Kidney tubule cell (primary cell): Measurements from ENCODE around the gene SETD5.
"Not testable (repeated sequence)": the region's sequence is repeated elsewhere in the genome, so short reads cannot be mapped to it uniquely, and the experiment has no call there.

Source experiments
- DNase-seq: peaks from one replicate; pipeline ENCODE4 v3.0.0-alpha.2; 2018; ENCODE audit warnings: low spot score

The SETD5 gene

DNA sequence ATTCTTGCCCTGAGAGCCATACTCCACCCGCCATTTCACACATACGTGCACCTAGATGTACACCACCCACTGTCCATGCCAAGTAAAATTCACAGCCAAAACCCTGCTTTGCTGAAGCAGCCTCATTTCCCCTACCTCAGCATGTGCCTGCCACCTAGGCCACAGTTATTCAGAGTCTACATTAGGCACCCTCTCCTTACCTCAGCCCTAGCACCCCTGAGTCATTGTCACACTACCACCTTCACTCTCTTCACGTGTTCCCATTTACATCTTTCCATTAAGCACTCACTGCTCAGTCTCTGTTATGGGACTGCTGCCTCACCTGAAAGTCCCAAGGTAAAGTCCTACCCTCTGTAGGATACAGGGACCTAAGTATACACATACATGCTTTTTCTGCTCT lies 70.0 kb downstream of the SETD5 start:
- DNase-seq, result no peak

DNA sequence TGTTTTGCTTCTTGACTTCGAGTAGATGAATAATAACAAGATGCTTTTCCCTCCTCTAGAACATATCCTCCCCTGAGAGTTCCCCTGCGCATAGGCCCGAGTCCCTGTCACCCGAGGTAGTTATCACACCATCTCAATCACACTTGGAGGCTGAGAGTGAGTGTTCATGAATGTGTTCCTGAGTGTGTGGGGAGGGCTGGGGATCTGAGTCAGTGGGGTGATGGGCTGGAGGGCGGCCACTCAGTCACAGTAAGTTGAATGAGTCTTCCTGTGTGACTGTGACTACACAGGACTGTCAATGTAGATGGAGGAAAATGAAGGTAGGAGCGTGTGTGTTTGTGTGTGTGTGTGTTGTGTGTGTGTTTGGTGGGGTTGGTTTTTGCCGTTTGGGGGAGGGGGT lies 71.0 kb downstream of the SETD5 start:
- peak; percentile 42 for DNase-seq

DNA sequence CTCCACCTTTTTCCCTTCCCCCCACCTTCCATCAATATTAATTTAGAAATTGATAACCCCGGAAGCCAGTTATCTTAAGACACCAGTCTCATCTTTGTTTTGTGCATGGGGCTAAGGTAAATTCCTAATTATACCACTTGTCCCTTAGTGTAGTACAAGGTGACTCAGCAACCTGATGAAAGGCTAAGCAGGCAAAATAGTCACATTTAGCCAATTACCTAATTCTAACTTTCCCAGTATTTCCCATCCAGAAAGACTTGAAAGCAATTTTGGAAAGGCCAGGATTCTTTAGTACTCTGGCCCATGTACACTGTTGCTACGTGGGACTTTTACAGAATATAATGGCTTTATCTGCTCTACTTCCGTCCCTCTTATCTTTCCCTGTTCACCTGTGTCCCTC lies 72.6 kb downstream of the SETD5 start:
- no peak for DNase-seq

DNA sequence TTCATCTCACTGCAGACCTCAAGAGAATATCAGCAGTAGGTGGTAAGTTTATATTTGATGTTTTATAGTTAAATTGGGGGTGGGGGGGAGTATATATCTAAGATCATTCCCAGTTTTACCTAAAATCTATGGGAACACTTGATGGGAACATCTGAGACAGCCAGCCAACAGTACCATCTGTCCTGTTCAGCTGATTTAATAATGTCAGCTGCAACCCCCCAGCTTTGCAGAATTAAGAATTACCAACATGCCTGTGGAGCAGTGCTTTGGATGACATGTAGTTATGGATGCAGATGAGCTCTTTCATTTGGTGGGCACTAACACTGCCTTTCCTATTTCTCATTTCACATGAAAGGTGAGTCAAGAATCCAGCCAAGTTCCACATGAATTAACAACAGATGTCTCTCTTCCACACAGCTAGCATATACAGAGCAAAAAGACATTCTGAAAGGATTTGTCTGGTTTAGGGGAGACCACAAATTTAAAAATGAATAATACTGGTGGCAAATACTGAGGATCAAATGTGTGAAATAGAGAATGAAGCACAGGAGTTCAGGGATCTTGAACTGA lies 76.2 kb downstream of the SETD5 start:
- DNase-seq, result no peak

DNA sequence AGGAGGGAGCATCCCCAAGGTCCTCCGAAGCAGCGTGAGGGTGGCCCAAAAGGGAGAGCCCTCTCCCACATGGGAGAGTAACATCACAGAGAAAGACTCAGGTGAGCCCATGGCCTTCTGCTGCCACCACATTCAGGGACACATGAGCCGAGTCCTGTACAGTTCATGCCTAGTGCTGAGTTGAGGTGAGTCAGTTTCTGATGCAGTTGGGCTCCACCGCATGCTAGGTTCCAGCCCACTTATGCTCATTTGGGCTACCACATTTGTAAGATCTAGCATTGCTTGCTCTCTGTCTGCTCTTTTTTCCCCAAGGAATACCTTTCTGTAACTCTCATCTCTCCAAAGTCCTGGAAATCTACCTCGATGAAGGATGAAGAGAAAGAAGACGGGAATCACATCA lies 77.1 kb downstream of the SETD5 start:
- no peak for DNase-seq

DNA sequence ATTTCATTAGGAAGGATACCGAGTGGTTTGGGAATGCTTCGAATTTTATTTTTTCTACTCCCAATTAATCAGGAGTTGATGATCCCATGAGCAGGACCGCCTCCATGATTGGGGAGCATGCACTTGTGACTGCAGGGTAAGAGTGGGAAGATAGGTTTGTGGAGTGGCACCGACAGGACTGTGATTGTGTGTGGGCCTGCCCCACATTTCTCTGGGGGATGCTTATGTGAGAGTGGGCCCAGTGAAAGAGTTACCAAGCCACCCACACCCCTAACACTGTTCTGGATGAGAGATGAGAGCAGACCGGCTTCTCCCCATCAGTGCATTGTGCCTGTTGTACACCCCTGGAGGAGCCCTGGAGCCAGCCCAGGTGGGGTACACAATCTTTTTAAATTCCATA lies 79.5 kb downstream of the SETD5 start:
- DNase-seq, result no peak

DNA sequence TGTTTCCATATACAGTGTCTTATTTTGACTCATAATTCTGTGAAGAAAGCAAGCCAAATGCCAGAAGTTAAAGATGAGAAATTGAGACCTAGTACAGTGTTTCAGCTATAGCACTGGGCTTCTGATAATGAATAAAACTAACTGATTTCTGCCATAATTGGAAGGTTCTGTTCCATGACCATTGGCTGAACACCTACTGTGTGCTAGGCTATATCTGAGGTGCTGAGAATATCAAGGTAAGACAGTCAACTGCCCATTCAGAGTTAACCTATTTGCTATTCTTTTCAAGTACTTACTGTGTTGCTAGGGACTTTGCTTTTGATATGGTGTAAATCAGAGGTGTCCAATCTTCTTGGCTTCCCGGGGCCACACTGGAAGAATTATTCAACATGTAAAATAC lies 82.8 kb downstream of the SETD5 start:
- DNase-seq, result no peak

DNA sequence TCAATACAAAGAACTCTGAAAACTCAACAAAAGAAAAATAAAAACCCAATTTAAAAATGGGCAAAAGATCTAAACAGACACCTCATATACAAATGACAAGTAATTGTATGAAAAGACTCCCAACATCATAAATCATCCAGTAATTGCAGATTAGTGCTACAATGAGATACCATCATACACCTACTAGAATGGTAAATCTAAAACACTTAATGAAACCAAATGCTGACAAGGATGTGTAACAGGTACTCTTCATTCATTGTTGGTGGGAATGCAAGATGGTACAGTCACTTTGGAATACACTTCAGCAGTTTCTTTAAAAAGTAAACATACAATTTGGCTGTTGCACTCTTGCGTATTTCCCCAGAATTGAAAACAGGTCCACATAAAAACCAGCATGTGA lies 87.8 kb downstream of the SETD5 start:
- DNase-seq, result no peak

DNA sequence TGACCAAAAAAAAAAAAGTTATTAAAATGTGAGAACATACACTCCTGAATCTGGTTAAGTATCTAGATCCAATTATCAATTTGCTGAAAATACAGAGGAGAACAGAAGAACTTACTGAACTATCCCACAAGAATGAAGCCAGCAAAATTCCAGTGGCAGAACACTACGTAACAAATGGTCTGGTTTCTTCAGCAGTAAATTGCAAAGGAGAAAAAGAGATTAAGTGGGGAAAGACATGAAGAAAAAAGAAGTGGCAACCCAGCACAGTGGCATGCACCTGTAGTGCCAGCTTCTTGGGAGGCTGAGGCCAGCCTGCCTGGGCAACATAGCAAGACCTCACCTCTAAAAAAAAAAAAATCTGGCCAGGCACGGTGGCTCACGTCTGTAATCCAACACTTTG lies 94.1 kb downstream of the SETD5 start:
- no peak for DNase-seq

DNA sequence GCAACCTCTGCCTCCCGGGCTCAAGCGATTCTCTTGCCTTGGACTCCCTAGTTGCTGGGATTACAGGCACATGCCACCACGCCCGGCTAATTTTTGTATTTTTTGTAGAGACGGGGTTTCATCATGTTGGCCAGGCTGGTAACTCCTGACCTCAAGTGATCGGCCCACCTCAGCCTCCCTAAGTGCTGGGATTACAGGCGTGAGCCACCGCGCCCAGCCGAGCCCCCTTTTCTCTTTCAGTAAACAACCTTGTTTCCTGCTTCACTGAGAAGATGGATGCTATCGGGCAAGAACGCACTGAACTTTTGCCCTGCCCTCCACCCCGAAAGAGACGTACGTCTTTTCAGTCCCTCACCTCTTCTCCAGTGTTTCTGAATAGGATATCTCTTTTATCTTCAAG lies 96.6 kb downstream of the SETD5 start:
- not testable (repeated sequence) for DNase-seq

DNA sequence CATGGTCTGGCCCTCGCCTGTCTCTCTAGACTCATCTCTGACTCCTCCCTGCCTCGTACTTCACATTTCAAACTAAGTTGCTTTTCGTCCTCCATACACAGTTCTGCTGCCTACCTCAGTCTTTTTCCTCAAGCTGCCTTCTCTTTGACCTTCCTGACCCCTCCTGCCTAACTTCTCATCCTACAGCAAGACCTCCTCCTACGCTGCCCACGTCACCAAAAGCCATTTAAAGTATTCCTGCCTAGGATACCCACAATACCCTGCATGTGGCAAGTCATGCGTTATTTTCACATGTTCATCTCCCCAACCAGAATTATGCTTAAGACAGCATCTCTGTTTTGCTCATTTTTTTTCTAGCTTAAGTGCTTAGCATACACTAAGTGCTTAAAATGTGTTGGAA lies 99.5 kb downstream of the SETD5 start:
- DNase-seq, result no peak

DNA sequence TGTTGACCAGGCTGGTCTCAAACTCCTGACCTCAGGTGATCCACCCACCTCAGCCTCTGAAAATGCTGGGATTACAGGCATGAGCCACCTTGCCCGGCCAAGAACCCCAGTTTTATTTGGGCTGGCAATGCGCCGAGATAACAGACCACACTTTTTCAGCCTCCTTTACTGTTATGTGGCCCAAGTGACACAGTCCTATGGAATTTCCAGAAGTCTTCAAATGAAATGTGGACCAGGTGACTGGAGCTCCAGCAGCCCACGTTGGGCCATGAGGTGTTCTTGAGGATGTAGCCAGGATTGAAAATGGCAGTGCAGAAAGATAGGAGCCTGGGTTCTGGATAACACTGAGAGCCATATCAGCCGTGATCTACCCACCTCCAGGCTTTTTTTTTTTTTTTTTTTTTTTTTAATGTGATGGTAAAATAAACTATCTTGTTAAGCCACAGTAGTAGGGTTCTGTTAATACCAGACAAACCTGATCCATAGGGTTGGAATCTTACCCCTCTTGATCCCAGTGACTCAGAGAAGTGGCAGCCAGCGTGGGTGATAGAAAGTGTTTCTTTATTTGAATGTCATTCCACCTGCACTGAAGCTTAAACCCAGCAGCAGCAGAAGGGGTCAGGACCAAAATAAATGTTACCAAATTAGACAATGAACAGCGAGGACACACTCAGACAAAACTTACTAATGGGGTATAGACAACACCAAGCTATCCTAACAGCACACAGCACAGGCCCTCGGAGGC lies 100.6 kb downstream of the SETD5 start:
- DNase-seq, result peak; percentile 87

DNA sequence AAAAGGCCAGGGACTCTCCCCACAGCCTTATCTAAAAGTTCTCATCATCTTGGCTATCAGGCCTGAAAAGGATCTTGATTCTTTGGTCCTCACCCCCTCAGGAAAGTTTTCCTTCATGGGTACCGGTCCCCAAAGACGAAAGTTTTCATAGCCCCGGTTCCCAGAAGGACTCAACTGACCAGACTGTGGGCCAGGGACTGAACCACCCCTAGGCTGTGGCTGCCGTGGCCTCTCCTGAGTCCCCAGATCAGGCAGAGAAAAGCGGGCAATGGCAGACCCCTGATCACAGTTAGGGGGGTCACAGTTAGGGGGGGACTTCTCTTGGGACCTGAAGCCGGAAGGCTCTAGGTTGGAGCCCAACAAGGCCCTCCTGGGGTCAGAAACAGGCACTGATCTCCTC lies 101.4 kb downstream of the SETD5 start:
- DNase-seq, result no peak

DNA sequence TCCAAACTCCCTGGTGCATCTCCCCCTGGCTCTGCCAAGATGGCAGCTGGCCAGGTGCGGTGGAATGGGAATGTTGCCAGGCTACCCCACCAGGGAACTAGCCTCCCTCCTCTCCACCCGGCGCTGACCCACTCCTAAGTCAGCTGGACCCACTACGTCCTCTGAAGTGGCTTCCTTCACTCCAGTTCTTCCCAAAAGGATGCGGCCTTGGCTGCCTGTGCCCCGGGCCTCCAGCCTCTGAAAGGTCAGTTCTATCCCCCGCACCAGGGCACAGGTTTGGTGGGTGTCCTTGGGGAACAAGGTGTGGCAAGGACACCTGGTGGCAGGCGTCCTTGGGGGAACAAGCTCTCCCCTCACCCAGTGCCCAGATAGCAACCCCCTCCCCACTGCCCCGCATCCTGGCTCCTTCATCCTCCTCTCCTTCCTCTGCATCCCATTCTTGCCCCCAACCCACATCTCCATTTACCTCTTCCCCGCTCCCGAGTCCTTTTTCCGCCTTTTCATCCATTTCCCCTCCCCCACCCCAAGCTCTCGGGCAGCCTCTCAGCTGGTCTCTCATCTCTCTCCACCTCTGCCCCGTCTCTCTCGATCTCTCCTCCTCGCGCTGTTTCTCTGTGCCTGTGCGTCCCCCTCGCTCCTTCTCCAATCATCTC lies 102.2 kb downstream of the SETD5 start:
- no peak for DNase-seq

DNA sequence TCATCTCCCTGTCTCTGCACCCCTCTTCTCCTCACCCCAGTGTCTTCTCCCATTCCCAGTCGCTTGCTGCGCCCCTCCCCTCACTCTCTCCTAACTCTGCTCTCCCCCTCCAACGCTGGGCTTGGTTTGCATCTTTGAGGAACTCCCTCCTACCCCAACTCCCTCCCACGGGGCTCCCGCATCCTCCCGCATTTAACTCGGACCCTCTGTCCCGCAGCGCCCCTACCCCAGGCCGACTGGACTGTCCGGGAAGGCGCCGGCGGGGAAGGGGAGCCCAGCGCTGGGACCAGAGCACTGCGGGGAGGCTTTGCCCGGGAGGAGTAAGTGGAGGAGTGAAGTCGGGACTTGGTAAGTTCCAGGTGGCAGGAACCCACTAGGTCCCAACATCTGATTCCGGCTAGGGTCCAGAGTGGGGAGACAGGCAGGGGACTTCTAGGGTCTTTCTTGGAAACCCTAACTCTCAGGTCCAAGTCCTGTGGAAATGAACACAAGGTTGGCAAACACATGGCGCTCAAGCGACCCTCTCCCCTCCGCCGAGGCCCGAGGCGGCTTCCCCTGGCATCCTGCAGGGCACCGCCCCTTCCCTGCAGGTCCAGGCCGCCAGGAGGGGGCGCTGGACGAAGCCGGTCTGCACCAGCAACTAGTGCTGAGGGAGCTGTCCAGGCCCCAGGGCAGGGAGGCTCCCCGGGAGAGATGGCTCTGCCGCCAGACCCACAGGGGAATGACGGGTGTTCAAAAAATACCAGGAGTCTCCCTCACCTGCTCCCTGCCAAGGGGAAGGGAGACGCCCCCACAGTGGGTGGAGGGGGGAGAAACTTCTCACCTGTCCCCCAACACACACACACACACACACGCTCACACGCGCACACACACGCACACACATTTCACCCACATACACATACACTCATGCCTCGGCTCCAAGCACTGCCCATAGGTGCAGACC lies 103.0 kb downstream of the SETD5 start:
- peak; percentile 71 for DNase-seq

DNA sequence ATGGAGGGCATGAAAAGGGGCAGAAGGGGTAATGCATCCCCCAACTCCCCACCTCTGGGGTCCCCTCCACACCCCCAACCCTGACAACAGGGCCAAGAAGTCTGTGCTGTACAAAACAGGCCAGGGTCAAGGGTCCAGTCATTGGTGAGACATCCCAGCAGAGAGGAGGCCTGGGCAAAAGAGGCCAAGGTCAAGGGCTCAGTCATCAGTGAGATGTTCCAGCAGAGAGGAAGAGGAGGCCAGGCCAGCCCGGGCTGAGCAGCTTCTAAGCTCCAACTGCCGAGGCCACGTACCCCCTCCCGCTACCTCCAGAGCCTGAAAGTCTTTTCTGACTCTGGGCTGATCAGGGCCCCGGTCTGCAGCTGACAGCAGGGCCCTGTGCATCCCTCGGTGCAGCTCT lies 103.8 kb downstream of the SETD5 start:
- no peak for DNase-seq

DNA sequence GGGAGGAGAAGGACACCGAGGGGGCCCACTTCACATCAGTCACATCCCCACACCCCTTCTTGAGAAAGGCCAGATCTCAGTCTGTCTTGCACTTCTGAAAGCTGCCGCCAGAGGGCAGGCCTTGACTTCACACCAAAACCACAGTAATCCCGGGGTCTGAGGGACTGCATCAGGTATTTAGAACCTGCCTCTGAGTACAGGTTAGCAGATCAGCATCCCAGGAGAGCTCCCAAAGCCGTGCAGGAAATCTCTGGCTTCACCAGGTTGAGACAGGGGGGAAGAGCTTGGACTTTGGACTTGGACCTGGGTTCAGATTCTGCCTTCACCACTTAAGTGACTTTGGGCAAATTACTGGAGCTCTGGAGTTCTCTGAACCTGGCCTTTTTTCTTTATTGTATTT lies 105.9 kb downstream of the SETD5 start:
- DNase-seq, result peak; percentile 79

DNA sequence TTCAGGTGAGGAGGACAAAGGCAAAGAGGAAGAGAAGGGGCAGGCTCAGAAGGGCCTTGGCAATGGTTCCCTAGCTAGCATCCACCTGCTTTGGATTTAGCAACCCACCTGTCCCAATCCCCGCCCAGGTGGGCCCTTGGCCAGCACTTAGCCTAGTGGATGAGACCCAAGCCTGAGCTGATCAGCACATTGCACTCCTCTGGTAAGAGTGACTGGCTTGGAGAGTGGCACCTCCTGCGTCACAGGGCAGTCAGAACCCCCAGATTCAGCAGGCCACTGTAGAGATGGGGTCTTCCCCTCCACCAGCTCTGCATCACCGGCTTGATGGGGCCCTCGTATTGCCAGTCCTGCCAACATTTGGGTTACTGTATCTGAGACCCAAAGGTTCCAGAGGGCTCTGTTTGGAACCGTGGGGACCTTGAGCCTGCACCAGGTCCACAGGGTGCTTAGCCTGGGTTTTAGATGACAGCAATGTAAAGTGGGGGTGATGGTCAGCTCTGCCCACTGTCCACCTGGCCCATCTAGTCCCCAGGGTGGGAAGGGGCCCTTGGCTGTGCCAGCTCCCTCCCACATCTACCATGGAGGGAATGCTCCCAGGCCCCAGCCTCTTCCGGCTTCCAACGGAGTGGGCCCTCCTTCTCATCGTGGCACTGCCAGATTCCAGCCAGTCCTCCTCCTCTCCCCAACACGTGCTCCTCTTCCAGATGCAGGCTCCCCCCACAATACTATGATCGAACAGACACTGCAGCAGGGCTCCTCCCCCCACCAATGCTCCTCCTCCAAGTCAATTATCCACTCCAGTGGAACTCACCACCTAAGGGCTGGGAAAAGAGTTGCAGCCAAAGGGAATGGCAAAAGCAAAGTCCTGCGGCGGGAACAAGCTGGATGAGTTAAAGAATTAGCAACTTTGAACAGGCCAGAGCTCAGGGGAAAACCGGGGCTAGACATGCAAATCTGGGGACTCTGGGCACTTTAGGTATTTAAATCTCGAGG lies 110.5 kb downstream of the SETD5 start:
- DNase-seq, result no peak

DNA sequence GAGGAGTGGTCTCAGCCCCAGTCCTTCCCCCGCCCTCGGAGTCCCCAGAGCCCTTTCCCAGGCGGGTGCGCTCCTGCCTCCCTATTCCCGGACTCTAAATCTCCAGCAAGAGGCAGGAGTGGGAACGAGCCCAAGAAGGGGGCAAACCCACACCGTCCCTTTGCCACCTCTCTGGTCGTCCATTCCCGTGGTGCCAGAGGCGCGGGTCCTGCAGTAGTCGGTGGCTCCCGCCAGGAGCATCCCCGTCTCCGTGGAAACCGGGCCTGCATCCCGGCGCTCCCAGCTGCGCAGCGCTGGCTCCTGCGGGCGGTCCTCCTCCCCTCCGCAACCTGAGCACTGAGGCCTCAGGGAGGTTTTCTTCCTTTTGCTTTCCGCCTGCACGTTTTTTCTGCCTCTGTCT lies 111.4 kb downstream of the SETD5 start:
- DNase-seq, result no peak

DNA sequence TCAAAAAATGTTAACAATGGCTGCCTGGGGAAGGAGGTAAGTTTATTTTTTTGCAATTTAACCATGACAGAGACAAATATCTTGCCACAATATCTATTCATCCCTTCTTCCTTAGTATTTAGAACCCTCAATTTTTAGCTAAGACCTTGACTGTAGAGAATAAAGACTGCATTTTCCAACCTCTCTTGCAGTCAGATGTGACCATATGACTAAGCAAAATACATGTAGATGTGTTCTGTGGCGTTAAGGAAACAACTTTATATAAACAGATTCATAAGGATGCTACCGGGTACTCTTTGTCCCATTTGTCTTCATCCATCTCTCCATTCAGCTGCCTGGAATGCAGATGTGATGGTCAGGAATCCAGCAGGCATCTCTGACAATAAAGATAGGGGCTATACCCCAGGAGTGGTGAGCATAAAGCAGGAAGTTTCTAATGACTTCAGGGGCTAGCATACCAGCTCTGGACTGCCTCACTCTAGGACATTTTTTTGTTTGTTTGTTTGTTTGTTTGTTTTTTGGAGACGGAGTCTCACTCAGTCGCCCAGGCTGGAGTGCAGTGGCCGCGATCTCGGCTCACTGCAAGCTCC lies 115.1 kb downstream of the SETD5 start:
- no peak for DNase-seq

DNA sequence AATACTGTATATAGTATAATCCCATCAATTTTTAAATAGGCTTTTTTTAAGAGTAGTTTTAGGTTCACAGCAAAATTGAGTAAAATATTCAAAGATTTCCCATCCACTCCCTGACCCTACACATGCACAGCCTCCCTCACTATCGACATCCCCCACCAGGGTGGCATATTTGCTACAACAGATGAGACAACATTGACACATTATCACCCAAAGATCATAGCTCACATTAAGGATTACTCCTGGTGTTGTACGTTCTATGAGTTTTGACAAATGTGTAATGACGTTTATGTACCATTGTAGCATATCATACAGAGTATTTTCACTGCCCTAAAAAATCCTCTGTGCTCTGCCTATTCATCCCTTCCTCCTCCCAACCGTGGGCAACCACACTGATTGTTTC lies 116.9 kb downstream of the SETD5 start:
- no peak for DNase-seq
